GM12891 (cell line): ENCODE data around the gene WNT9A.

Experiments used
- DNase-seq: peaks from one replicate; pipeline ENCODE4 v3.0.0; 2011; ENCODE audit warnings: low spot score; ENCODE audit not compliant: insufficient read length
- FAIRE-seq: peaks from 2 replicates; lab custom pipeline; 2011; peaks lifted over from hg19 to GRCh38; lab: Jason Lieb, UNC
- PAX5 ChIP-seq: IDR thresholded peaks from 2 replicates; pipeline ENCODE4 v1.6.1; 2011; ENCODE audit warnings: low read length, moderate library complexity, mild to moderate bottlenecking; ENCODE audit not compliant: insufficient read depth, severe bottlenecking
- POLR2A ChIP-seq: IDR thresholded peaks from 2 replicates; pipeline ENCODE4 v1.6.1; 2011; ENCODE audit warnings: low read depth, low read length, control low read depth
- POLR2AphosphoS5 ChIP-seq: IDR thresholded peaks from 2 replicates; pipeline ENCODE4 v1.6.1; 2011; ENCODE audit warnings: low read depth, low read length, control low read depth
- POU2F2 ChIP-seq: IDR thresholded peaks from 2 replicates; pipeline ENCODE4 v1.6.1; 2011; ENCODE audit warnings: low read depth, mild to moderate bottlenecking, control low read depth, low read length, moderate library complexity
- SPI1 ChIP-seq: IDR thresholded peaks from 2 replicates; pipeline ENCODE4 v1.6.1; 2011; ENCODE audit warnings: low read depth, low read length, control low read depth
- TAF1 ChIP-seq: IDR thresholded peaks from 2 replicates; pipeline ENCODE4 v1.6.1; 2011; ENCODE audit warnings: low read depth, low read length, control low read depth

Gene WNT9A

GRCh38 chr1:227909188-227909587, 38.5 kb downstream of the WNT9A start:
- DNase-seq: no peak
- no peak for FAIRE-seq
- TF ChIP-seq POLR2A: no peak
- TF ChIP-seq SPI1: no peak
- TF ChIP-seq TAF1: no peak
- TF ChIP-seq PAX5: no peak
- no peak for TF ChIP-seq POU2F2
- no peak for TF ChIP-seq POLR2AphosphoS5

DNA sequence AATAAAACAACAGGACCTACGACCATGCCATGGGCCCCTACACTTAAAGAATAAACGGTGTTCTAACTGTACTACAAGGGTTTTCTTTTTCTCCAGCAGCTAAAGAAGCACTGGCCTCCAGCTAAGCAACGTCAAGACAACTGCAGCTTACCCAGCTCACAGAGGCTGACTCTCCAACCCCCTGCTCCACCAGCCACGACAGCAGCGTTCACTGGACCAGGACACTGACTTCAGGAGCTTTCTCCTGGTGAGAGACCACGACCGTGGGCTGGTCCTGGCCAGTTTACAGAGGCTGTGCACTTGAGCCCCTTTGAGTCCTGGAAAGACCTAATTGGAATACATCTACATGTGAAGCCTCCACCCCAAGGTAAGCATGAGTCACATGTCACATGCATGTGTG, 39.4 kb downstream of the WNT9A start:
- no peak for FAIRE-seq
- no peak for DNase-seq
- TF ChIP-seq POU2F2 (no peak), PAX5 (no peak), TAF1 (no peak), POLR2A (no peak), POLR2AphosphoS5 (no peak), SPI1 (no peak)

- FAIRE-seq (no peak), DNase-seq (no peak)
- TF ChIP-seq TAF1 (no peak), POLR2AphosphoS5 (no peak), POLR2A (no peak), PAX5 (no peak), SPI1 (no peak), POU2F2 (no peak)
These were observed 40.2 kb downstream of the WNT9A start for GRCh38 chr1:227907439-227908015.

DNA sequence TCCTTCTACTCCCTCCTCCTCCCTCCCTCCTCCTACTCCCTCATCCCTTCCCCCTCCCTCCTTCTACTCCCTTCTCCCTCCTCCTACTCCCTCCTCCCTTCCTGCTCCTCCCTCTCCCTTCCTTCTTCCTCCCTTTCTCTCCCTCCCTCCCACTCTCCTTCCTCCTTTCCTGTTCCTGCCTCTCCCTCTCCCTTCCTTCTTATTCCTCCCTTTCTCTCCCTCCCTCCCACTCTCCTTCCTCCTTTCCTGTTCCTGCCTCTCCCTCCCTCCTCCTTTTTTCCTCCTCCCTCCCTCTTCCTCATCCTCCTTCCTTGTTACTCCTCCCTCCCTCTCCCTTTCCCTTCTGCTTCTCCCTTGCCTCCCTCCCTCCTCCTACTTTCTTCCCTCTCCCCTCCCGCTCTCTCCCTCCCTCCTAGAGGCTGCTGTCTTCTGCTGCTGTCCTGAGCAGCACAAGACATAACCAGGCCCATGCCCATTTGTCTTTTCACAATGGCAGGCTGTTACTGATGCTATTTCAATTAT, 41.1 kb downstream of the WNT9A start:
- DNase-seq (no peak), FAIRE-seq (no peak)
- TF ChIP-seq POLR2A: no peak
- no peak for TF ChIP-seq POLR2AphosphoS5
- no peak for TF ChIP-seq POU2F2
- no peak for TF ChIP-seq SPI1
- no peak for TF ChIP-seq TAF1
- TF ChIP-seq PAX5: no peak

GRCh38 chr1:227905573-227906487, 41.9 kb downstream of the WNT9A start:
- no peak for DNase-seq
- FAIRE-seq: no peak
- no peak for TF ChIP-seq POLR2A
- no peak for TF ChIP-seq TAF1
- TF ChIP-seq POU2F2: no peak
- TF ChIP-seq SPI1: no peak
- no peak for TF ChIP-seq PAX5
- no peak for TF ChIP-seq POLR2AphosphoS5

- DNase-seq: no peak
- no peak for FAIRE-seq
- no peak for TF ChIP-seq TAF1
- no peak for TF ChIP-seq POU2F2
- no peak for TF ChIP-seq PAX5
- no peak for TF ChIP-seq POLR2AphosphoS5
- no peak for TF ChIP-seq POLR2A
- no peak for TF ChIP-seq SPI1
These were observed 43.0 kb downstream of the WNT9A start for GRCh38 chr1:227904541-227905335.

- DNase-seq (no peak), FAIRE-seq (no peak)
- TF ChIP-seq POU2F2 (no peak), POLR2A (no peak), SPI1 (no peak), POLR2AphosphoS5 (no peak), PAX5 (no peak), TAF1 (no peak)
These were observed 43.9 kb downstream of the WNT9A start for GRCh38 chr1:227903614-227904501.

DNA sequence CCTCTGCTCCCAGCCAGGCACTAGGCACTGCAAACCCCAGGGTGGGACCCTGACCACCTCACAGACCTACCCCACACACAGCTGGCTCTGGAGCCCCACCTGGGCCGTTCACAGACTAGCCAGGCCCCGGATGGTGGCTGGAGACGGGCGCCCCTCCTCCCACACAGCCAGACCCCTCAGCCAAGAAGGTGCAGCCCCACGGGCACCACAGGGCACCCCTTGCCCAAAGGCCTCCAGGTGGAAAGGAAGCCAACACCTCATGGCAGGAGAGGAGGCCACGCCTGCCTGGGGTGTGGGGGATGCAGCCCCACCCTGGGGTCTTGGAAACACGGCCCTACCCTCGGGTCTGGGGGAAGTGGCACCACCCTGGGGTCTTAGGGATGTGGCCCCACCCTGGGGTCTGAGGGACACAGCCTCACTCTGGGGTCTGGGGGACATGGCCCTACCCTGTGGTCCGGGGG, 44.6 kb downstream of the WNT9A start:
- FAIRE-seq: no peak
- DNase-seq: no peak
- no peak for TF ChIP-seq POLR2A
- no peak for TF ChIP-seq TAF1
- no peak for TF ChIP-seq SPI1
- TF ChIP-seq POU2F2: no peak
- TF ChIP-seq PAX5: no peak
- no peak for TF ChIP-seq POLR2AphosphoS5
